ENCODE results near the gene PBX3. TPM values are rescaled to one million over a fixed set of nuclear protein-coding genes. Genes with fewer than 3 reads are reported as not detected.
A peak's percentile ranks its signal among the peaks of the same experiment; 100 is the strongest.

PBX3 gene
- total RNA-seq, 1 experiment from 2014 or later, result 46.0 TPM

DNA sequence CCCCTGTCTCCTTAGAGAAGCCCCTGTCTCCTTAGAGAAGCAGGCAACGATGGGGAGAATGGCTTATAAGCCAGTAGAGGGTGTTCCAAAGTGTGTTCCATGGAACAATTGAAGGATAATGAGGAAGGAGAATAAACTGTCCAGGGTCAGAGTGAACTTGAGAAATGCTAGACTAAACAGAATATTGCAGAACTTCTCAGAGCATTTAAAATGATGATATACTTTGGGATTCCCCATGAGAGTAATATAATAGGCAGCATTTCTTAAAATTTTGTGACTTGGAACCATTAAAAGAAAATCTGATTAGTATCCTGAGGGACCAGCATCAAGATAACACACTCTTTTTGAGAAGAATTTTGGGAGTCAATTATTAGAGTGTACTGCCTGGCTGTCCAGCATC, 116.8 kb downstream of the PBX3 start:
- Histone ChIP-seq H2BK120ac (ENCODE audit: low read depth, low read length, poor library complexity, severe bottlenecking) (no peak overlapping the region), H3K4me2 (ENCODE audit: insufficient read depth, insufficient read length, low read length) (no peak overlapping the region), H3K23ac (ENCODE audit: insufficient read length, low read depth, low read length) (no peak overlapping the region), H3K23me2 (ENCODE audit: insufficient read length, low read depth, low read length, poor library complexity, severe bottlenecking) (no peaks in the 10 kb centered on the region), H4K5ac (ENCODE audit: insufficient read length, low read depth, low read length) (no peak overlapping the region), H2AK5ac (ENCODE audit: insufficient read length, low read length) (no peak overlapping the region), H4K20me1 (ENCODE audit: control insufficient read depth, insufficient read depth, insufficient read length) (no peaks in the 10 kb centered on the region), H2BK15ac (ENCODE audit: low read depth, low read length) (no peak overlapping the region), H3K18ac (ENCODE audit: insufficient read length, low read depth, low read length) (no peak overlapping the region), H3K56ac (ENCODE audit: insufficient read length, low read depth, low read length) (no peak overlapping the region), H3K9me3 (ENCODE audit: control insufficient read depth, low read depth, low read length) (no peaks in the 10 kb centered on the region), H4K8ac (replicated peaks; ENCODE audit: insufficient read length, low read depth, low read length) (no peak overlapping the region), H3K79me1 (ENCODE audit: insufficient read depth, low read depth, low read length, poor library complexity, severe bottlenecking) (no peaks in the 10 kb centered on the region), H2BK20ac (ENCODE audit: low read depth, low read length, poor library complexity, severe bottlenecking) (no peak overlapping the region), H3K27ac (ENCODE audit: insufficient read length, low read depth, low read length) (no peak overlapping the region), H2BK12ac (ENCODE audit: insufficient read length, low read depth, low read length) (no peak overlapping the region), H3K79me2 (ENCODE audit: insufficient read depth, low read length) (peaks cover 2% of the 10 kb centered on the region; the same call in 1 of the 2 replicates), H2AFZ (ENCODE audit: low read length) (no peak overlapping the region), H2BK5ac (ENCODE audit: insufficient read length, low read length) (no peak overlapping the region), H3K4me1 (ENCODE audit: insufficient read depth, low read length) (no peaks in the 10 kb centered on the region), H3K14ac (ENCODE audit: insufficient read depth, low read length) (no peak overlapping the region), H3K9ac (ENCODE audit: extremely low read depth, insufficient read length, low read length) (no peak overlapping the region), H4K91ac (ENCODE audit: insufficient read length, low read depth, low read length) (no peak overlapping the region), H3K27me3 (ENCODE audit: insufficient read depth, low read length) (no peaks in the 10 kb centered on the region), H3T11ph (ENCODE audit: low read length) (no peak overlapping the region), H3K4ac (ENCODE audit: low read depth, low read length) (no peak overlapping the region)
- 0 out of 7 replicates have a peak overlapping the region, but pooled peaks of 1 of the 3 experiments have one; percentile 8 for H3K27ac Mint-ChIP-seq
- peaks cover 4 to 7% of the 10 kb centered on the region in 2 experiments; a peak in 2 of 4 replicates for H3K4me1 Mint-ChIP-seq
- no peak for DNase-seq
- no peak overlapping the region for H3K4me3 Mint-ChIP-seq
- TF ChIP-seq, protein P1, sequence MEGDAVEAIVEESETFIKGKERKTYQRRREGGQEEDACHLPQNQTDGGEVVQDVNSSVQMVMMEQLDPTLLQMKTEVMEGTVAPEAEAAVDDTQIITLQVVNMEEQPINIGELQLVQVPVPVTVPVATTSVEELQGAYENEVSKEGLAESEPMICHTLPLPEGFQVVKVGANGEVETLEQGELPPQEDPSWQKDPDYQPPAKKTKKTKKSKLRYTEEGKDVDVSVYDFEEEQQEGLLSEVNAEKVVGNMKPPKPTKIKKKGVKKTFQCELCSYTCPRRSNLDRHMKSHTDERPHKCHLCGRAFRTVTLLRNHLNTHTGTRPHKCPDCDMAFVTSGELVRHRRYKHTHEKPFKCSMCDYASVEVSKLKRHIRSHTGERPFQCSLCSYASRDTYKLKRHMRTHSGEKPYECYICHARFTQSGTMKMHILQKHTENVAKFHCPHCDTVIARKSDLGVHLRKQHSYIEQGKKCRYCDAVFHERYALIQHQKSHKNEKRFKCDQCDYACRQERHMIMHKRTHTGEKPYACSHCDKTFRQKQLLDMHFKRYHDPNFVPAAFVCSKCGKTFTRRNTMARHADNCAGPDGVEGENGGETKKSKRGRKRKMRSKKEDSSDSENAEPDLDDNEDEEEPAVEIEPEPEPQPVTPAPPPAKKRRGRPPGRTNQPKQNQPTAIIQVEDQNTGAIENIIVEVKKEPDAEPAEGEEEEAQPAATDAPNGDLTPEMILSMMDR (conservative IDR thresholded peaks at IDR 0.05), result no peak
- no peaks in the 10 kb centered on the region for H3K27me3 Mint-ChIP-seq (ENCODE audit: low read depth)
- H3K9me3 Mint-ChIP-seq, result peaks cover 0 to 10% of the 10 kb centered on the region in 2 experiments; a peak in 2 of 5 replicates
- H3K36me3 Mint-ChIP-seq (ENCODE audit: insufficient read depth in 1 of 3, low read depth in 3 of 3), result peaks cover 3 to 15% (median 5%) of the 10 kb centered on the region in 3 experiments; a peak in 4 of 7 replicates
- WGBS (ENCODE audit: extremely low coverage, insufficient read length, low lambda C conversion rate), result no CpG with 5 or more reads among the region's 1 CpG
